ENCODE measurements around the gene POLRMT. TPM values are rescaled to one million over a fixed set of nuclear protein-coding genes. Genes with fewer than 3 reads are reported as not detected.

The POLRMT gene
- total RNA-seq, 1 experiment from 2014 or later, result 40.9 TPM

- intact Hi-C loops (cut with micrococcal nuclease), result no loop called here
- H3K27me3 Mint-ChIP-seq (ENCODE audit: insufficient read depth, unreplicated experiment), result no peaks in the 10 kb centered on the region
- no peak for TF ChIP-seq CTCF (IDR thresholded peaks at IDR 0.05; ENCODE audit: unreplicated experiment)
- H3K27ac Mint-ChIP-seq (ENCODE audit: low read depth, unreplicated experiment), result no peak overlapping the region
- H3K4me3 Mint-ChIP-seq (ENCODE audit: unreplicated experiment), result peak overlapping the region; percentile 54
- H3K9me3 Mint-ChIP-seq (ENCODE audit: unreplicated experiment), result no peaks in the 10 kb centered on the region
- no TSS peak for BruUV-seq (replicated peaks)
- DNase-seq (ENCODE audit: unreplicated experiment), result peak; percentile 50
- no peaks in the 10 kb centered on the region for H3K36me3 Mint-ChIP-seq (ENCODE audit: insufficient read depth, unreplicated experiment)
- CTCF ChIA-PET, result no interaction called here
- no peaks in the 10 kb centered on the region for H3K4me1 Mint-ChIP-seq (ENCODE audit: insufficient read depth, unreplicated experiment)
- POLR2A ChIA-PET, result no interaction called here
These were observed 42.0 kb downstream of the POLRMT start for GRCh38 chr19:591099-591958.

GRCh38 chr19:590750-591098, 42.6 kb downstream of the POLRMT start:
- Mint-ChIP-seq H3K4me3 (ENCODE audit: unreplicated experiment) (no peak overlapping the region), H3K4me1 (ENCODE audit: insufficient read depth, unreplicated experiment) (no peaks in the 10 kb centered on the region), H3K27me3 (ENCODE audit: insufficient read depth, unreplicated experiment) (no peaks in the 10 kb centered on the region), H3K27ac (ENCODE audit: low read depth, unreplicated experiment) (no peak overlapping the region), H3K36me3 (ENCODE audit: insufficient read depth, unreplicated experiment) (no peaks in the 10 kb centered on the region), H3K9me3 (ENCODE audit: unreplicated experiment) (no peaks in the 10 kb centered on the region)
- no TSS peak for BruUV-seq (replicated peaks)
- TF ChIP-seq CTCF (IDR thresholded peaks at IDR 0.05; ENCODE audit: unreplicated experiment), result no peak
- ChIA-PET POLR2A (interaction anchor here (0.9 kb wide), 1 partner anchor 15 kb away, joined by 3 read pairs; no protein-coding TSS in a partner anchor), CTCF (no interaction called here)
- no peak for DNase-seq (ENCODE audit: unreplicated experiment)
- intact Hi-C loops (cut with micrococcal nuclease), result no loop called here

GRCh38 chr19:590396-590745, 43.0 kb downstream of the POLRMT start:
- no TSS peak for BruUV-seq (replicated peaks)

More at GRCh38 chr19:590396-590745, 43.0 kb downstream of the POLRMT start:
- no peaks in the 10 kb centered on the region for H3K9me3 Mint-ChIP-seq (ENCODE audit: unreplicated experiment)
- no peaks in the 10 kb centered on the region for H3K27me3 Mint-ChIP-seq (ENCODE audit: insufficient read depth, unreplicated experiment)
- H3K36me3 Mint-ChIP-seq (ENCODE audit: insufficient read depth, unreplicated experiment), result no peaks in the 10 kb centered on the region
- POLR2A ChIA-PET, result interaction anchor here (0.7 to 0.9 kb wide), 2 partner anchors 14 to 86 kb away, joined by 3 read pairs; no protein-coding TSS in a partner anchor
- no peak for TF ChIP-seq CTCF (IDR thresholded peaks at IDR 0.05; ENCODE audit: unreplicated experiment)
- no peaks in the 10 kb centered on the region for H3K4me1 Mint-ChIP-seq (ENCODE audit: insufficient read depth, unreplicated experiment)
- H3K27ac Mint-ChIP-seq (ENCODE audit: low read depth, unreplicated experiment), result no peak overlapping the region
- CTCF ChIA-PET, result no interaction called here
- peak; percentile 29 for DNase-seq (ENCODE audit: unreplicated experiment)
- intact Hi-C loops (cut with micrococcal nuclease), result no loop called here
- H3K4me3 Mint-ChIP-seq (ENCODE audit: unreplicated experiment), result no peak overlapping the region
